GM12878 (cell line): ENCODE measurements around the gene ATP1B1. TPM values are rescaled to one million over a fixed set of nuclear protein-coding genes. Genes with fewer than 3 reads are reported as not detected.

Source experiments
- ATAC-seq: fragments of 200-7000 bp; cut with Tn5 transposase; 3 replicates; pipeline ENCODE4 v1.9.1; 2020; ENCODE audit warnings: mild to moderate bottlenecking, moderate library complexity
- BruUV-seq: library from RNA; stranded (reverse); fragments of 400-500 nt; replicated peaks from 2 replicates; lab custom pipeline; 2021; lab: Mats Ljungman, UMichigan
- CTCF ChIA-PET: fragments of 300-600 bp; sonication (Branson Sonifier 250); formaldehyde crosslinking; extraction: SDS; loops from one replicate; lab custom pipeline; 2021; ENCODE audit warnings: inconsistent platforms; lab: Yijun Ruan, JAX
- POLR2A ChIA-PET: fragments of 350-600 bp; formaldehyde crosslinking; extraction: SDS; loops from one replicate; lab custom pipeline; 2021; ENCODE audit warnings: inconsistent platforms; lab: Charles Lee
- RAD21 ChIA-PET: fragments of 300-600 bp; sonication (Branson Sonifier 250); formaldehyde crosslinking; loops from one replicate; lab custom pipeline; 2023; ENCODE audit warnings: antibody characterized with exemption; ENCODE audit not compliant: unreplicated experiment; lab: Charles Lee
- SMC1A ChIA-PET: fragments of 300-600 bp; sonication (Branson Sonifier 250); formaldehyde crosslinking; loops from one replicate; lab custom pipeline; 2023; ENCODE audit not compliant: unreplicated experiment, uncharacterized antibody; lab: Charles Lee
- DNase-seq: peaks from one replicate; pipeline ENCODE4 v3.0.0-alpha.2; 2011; ENCODE audit warnings: low read depth, low spot score
- FAIRE-seq: peaks from 3 replicates; lab custom pipeline; 2011; peaks lifted over from hg19 to GRCh38; lab: Jason Lieb, UNC
- H2AFZ ChIP-seq: 2 replicates; pipeline ENCODE4 v1.6.0; 2011; ENCODE audit warnings: low read depth, low read length, control low read depth; ENCODE audit not compliant: control insufficient read depth
- H3K27ac ChIP-seq: 2 replicates; pipeline ENCODE4 v1.5.1; 2011; ENCODE audit warnings: control low read depth; ENCODE audit not compliant: control insufficient read depth, insufficient read depth
- H3K27me3 ChIP-seq, 2 experiments: replicated peaks in 1 of 2; 2 replicates each; pipeline versions ENCODE4 v1.6.0 to v1.6.1; 2011; ENCODE audit warnings: low read length in 1 of 2; ENCODE audit not compliant: control insufficient read depth in 2 of 2, insufficient read depth in 2 of 2
- H3K36me3 ChIP-seq, 2 experiments: 2 replicates each; pipeline ENCODE4 v1.5.1; 2011; ENCODE audit warnings: low read length in 1 of 2; ENCODE audit not compliant: control insufficient read depth in 2 of 2, insufficient read depth in 2 of 2
- H3K4me1 ChIP-seq: 2 replicates; pipeline ENCODE4 v1.6.1; 2011; ENCODE audit warnings: mild to moderate bottlenecking, low read length, moderate library complexity, mixed read lengths; ENCODE audit not compliant: control insufficient read depth, insufficient read depth
- H3K4me2 ChIP-seq: 2 replicates; pipeline ENCODE4 v1.6.0; 2011; ENCODE audit warnings: control low read depth; ENCODE audit not compliant: control insufficient read depth, insufficient read depth
- H3K4me3 ChIP-seq: fragments of 200-600 bp; sonication (generic); 2 replicates; pipeline ENCODE4 v1.5.1; 2016
- H3K79me2 ChIP-seq: 2 replicates; pipeline ENCODE4 v1.6.0; 2011; ENCODE audit warnings: low read length; ENCODE audit not compliant: control insufficient read depth, insufficient read depth
- H3K9ac ChIP-seq: 2 replicates; pipeline ENCODE4 v1.8.0; 2011; ENCODE audit warnings: low read length, control low read depth, mixed read lengths; ENCODE audit not compliant: control insufficient read depth, insufficient read depth
- H3K9me3 ChIP-seq: replicated peaks from 3 replicates; pipeline ENCODE4 v1.5.1; 2011; ENCODE audit warnings: mild to moderate bottlenecking, low read length; ENCODE audit not compliant: control insufficient read depth, insufficient read depth
- H4K20me1 ChIP-seq: 2 replicates; pipeline ENCODE4 v1.6.0; 2011; ENCODE audit not compliant: control insufficient read depth, insufficient read depth
- CBFB ChIP-seq: IDR thresholded peaks from 2 replicates; pipeline ENCODE4 v1.6.1; 2016; ENCODE audit warnings: antibody characterized with exemption, low read depth
- CBX3 ChIP-seq: fragments of 200-600 bp; sonication (generic); IDR thresholded peaks from 2 replicates; pipeline ENCODE4 v1.6.1; 2016; ENCODE audit warnings: low read depth, borderline replicate concordance
- FOXK2 ChIP-seq: fragments of 450-650 bp; IDR thresholded peaks from 2 replicates; pipeline ENCODE4 v1.6.1; 2017; ENCODE audit warnings: mild to moderate bottlenecking, moderate library complexity
- MEF2B ChIP-seq: fragments of 450-650 bp; IDR thresholded peaks from 2 replicates; pipeline ENCODE4 v1.6.1; 2018; ENCODE audit warnings: mild to moderate bottlenecking, moderate library complexity; ENCODE audit not compliant: partially characterized antibody, poor library complexity, severe bottlenecking
- NBN ChIP-seq: fragments of 450-650 bp; IDR thresholded peaks from 2 replicates; pipeline ENCODE4 v1.6.1; 2016
- NFYB ChIP-seq: IDR thresholded peaks from 2 replicates; pipeline ENCODE4 v1.6.1; 2011; ENCODE audit warnings: low read depth, mild to moderate bottlenecking, low read length, improper control_type of control experiment, moderate library complexity; ENCODE audit not compliant: insufficient read depth
- POLR2AphosphoS5 ChIP-seq: IDR thresholded peaks from 2 replicates; pipeline ENCODE4 v1.6.1; 2011; ENCODE audit warnings: mild to moderate bottlenecking, low read length, inconsistent platforms
- RFX5 ChIP-seq: IDR thresholded peaks from 2 replicates; pipeline ENCODE4 v1.6.1; 2011; ENCODE audit warnings: low read depth, low read length, improper control_type of control experiment
- SPI1 ChIP-seq: IDR thresholded peaks from 2 replicates; pipeline ENCODE4 v1.6.1; 2011; ENCODE audit warnings: low read depth, mild to moderate bottlenecking, low read length, moderate library complexity, borderline replicate concordance; ENCODE audit not compliant: insufficient read depth
- SREBF2 ChIP-seq: IDR thresholded peaks from 2 replicates; pipeline ENCODE4 v1.6.1; 2012; ENCODE audit warnings: mild to moderate bottlenecking, low read length
- SUPT20H ChIP-seq: IDR thresholded peaks from 2 replicates; pipeline ENCODE4 v1.6.1; 2011; ENCODE audit warnings: low read depth, mild to moderate bottlenecking, low read length, moderate library complexity, borderline replicate concordance; ENCODE audit not compliant: control insufficient read depth
- ZNF622 ChIP-seq: fragments of 450-650 bp; IDR thresholded peaks from 2 replicates; pipeline ENCODE4 v1.6.1; 2017; ENCODE audit warnings: mild to moderate bottlenecking, inconsistent platforms
- WGBS: methylation state at CpG from one replicate; pipeline ENCODE4 v1.1.6; 2016; ENCODE audit warnings: low lambda C conversion rate; ENCODE audit not compliant: insufficient replicate concordance, insufficient coverage; ENCODE audit errors: missing lambda C conversion rate; 5-methylcytosine and 5-hydroxymethylcytosine counted together
- in situ Hi-C: fragments of 300-500 bp; cut with MboI; formaldehyde crosslinking; loops from 9 replicates; pipeline ENCODE4 v1.14.3; 2018; ENCODE audit warnings: mixed read lengths
- intact Hi-C: fragments of 100-400 bp; cut with micrococcal nuclease; formaldehyde crosslinking; loops from one replicate; pipeline ENCODE4 v1.14.2; 2022; ENCODE audit not compliant: unreplicated experiment
- polyA plus RNA-seq, 11 experiments: library from polyadenylated mRNA; depleted of rRNA in 4 of 11; unstranded in 6 of 11; stranded (reverse) in 5 of 11; fragments of >200 nt; fragmentation: Nextera tagmentation in 4 of 11; fragmentation: Illumina TruSeq in 1 of 11; extraction: Ambion mirVana in 4 of 11; extraction: Trizol in 1 of 11; gene quantifications; 1 replicate in 1 of 11; 2 replicates in 10 of 11; pipeline versions ENCODE4 v1.2.1 to v1.2.3, GENCODE V29; 2011 to 2016; ENCODE audit warnings: inconsistent platforms in 2 of 11, missing spikeins in 2 of 11, low read depth in 1 of 11
- total RNA-seq, 4 experiments: library from RNA; depleted of rRNA in 3 of 4; stranded (reverse); fragments of >200 nt in 3 of 4; fragmentation: Illumina TruSeq in 1 of 4; extraction: Trizol in 1 of 4; gene quantifications; 2 replicates each; pipeline versions ENCODE4 v1.2.1 to v1.2.3, GENCODE V29; 2013 to 2021
- TF ChIP-seq, protein P1 (sequence below): fragments of 450-650 bp; IDR thresholded peaks from 2 replicates; pipeline ENCODE4 v1.6.1; 2017; ENCODE audit warnings: mild to moderate bottlenecking, moderate library complexity
- TF ChIP-seq, protein P2 (sequence below): IDR thresholded peaks from 2 replicates; pipeline ENCODE4 v1.6.1; 2012; ENCODE audit warnings: low read depth, low read length, improper control_type of control experiment
- TF ChIP-seq, protein P3 (sequence below): fragments of 450-650 bp; IDR thresholded peaks from 2 replicates; pipeline ENCODE4 v1.6.1; 2018; ENCODE audit warnings: mild to moderate bottlenecking, low read depth, moderate library complexity; ENCODE audit not compliant: partially characterized antibody

ATP1B1 gene
- total and polyA plus RNA-seq, 10 of the 15 experiments (the other 5 are each of a cell fraction or from before 2014, with no cell fraction given), result 0.84 to 14.0 (median 1.4) TPM

DNA sequence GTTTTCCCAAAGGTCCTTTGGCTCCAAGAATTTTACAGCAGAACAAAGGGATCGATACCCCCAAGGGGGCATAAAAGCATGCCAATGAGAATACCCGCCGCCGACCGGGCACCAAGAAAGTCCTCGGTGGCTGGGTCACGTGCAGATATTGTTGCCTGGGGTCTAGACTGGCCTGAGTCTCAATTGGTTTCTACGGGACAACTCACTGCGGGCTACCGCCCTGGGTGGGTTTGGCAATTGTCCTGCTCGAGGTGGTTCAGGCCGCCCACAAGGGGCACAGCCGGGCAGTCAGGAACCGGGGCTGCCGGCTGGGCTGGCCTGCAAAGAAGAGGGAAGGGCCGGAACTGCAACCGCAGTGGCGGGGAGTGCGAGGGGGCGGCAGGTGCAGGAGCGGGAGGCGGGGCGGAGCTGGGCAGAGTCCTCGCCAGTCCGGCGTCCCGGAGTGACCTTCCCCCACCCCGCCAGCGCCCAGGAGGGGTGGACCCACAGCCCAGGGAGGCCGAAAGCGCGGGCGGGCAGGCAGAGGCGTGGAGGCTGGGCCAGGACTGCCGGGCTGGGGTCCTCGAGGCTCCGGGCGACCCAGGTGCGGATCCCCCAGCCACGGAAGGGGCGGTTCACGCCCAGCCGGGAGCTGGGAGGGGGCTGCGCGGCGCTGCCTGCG lies 926 bp upstream of the ATP1B1 start:
- intact Hi-C loops, result loop anchor here (5.0 kb wide), 4 partner anchors 58 to 183 kb away; no protein-coding TSS in a partner anchor
- TF ChIP-seq POLR2AphosphoS5, result no peak
- no peak for TF ChIP-seq ZNF622
- TF ChIP-seq, protein P1, sequence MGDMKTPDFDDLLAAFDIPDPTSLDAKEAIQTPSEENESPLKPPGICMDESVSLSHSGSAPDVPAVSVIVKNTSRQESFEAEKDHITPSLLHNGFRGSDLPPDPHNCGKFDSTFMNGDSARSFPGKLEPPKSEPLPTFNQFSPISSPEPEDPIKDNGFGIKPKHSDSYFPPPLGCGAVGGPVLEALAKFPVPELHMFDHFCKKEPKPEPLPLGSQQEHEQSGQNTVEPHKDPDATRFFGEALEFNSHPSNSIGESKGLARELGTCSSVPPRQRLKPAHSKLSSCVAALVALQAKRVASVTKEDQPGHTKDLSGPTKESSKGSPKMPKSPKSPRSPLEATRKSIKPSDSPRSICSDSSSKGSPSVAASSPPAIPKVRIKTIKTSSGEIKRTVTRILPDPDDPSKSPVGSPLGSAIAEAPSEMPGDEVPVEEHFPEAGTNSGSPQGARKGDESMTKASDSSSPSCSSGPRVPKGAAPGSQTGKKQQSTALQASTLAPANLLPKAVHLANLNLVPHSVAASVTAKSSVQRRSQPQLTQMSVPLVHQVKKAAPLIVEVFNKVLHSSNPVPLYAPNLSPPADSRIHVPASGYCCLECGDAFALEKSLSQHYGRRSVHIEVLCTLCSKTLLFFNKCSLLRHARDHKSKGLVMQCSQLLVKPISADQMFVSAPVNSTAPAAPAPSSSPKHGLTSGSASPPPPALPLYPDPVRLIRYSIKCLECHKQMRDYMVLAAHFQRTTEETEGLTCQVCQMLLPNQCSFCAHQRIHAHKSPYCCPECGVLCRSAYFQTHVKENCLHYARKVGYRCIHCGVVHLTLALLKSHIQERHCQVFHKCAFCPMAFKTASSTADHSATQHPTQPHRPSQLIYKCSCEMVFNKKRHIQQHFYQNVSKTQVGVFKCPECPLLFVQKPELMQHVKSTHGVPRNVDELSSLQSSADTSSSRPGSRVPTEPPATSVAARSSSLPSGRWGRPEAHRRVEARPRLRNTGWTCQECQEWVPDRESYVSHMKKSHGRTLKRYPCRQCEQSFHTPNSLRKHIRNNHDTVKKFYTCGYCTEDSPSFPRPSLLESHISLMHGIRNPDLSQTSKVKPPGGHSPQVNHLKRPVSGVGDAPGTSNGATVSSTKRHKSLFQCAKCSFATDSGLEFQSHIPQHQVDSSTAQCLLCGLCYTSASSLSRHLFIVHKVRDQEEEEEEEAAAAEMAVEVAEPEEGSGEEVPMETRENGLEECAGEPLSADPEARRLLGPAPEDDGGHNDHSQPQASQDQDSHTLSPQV, result no peak
- TF ChIP-seq, protein P2, sequence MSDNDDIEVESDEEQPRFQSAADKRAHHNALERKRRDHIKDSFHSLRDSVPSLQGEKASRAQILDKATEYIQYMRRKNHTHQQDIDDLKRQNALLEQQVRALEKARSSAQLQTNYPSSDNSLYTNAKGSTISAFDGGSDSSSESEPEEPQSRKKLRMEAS, result no peak
- no peak for TF ChIP-seq SPI1
- TF ChIP-seq CBFB, result no peak
- TF ChIP-seq SUPT20H, result no peak
- TF ChIP-seq FOXK2, result no peak
- TF ChIP-seq CBX3, result no peak
- TF ChIP-seq NBN, result 0 out of 2 replicates have a peak, but pooled peaks have one; percentile 10
- TF ChIP-seq RFX5, result no peak
- TF ChIP-seq NFYB, result no peak
- peak; percentile 11 for TF ChIP-seq MEF2B
- TF ChIP-seq, protein P3, sequence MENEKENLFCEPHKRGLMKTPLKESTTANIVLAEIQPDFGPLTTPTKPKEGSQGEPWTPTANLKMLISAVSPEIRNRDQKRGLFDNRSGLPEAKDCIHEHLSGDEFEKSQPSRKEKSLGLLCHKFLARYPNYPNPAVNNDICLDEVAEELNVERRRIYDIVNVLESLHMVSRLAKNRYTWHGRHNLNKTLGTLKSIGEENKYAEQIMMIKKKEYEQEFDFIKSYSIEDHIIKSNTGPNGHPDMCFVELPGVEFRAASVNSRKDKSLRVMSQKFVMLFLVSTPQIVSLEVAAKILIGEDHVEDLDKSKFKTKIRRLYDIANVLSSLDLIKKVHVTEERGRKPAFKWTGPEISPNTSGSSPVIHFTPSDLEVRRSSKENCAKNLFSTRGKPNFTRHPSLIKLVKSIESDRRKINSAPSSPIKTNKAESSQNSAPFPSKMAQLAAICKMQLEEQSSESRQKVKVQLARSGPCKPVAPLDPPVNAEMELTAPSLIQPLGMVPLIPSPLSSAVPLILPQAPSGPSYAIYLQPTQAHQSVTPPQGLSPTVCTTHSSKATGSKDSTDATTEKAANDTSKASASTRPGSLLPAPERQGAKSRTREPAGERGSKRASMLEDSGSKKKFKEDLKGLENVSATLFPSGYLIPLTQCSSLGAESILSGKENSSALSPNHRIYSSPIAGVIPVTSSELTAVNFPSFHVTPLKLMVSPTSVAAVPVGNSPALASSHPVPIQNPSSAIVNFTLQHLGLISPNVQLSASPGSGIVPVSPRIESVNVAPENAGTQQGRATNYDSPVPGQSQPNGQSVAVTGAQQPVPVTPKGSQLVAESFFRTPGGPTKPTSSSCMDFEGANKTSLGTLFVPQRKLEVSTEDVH, result no peak
- TF ChIP-seq SREBF2, result no peak

More for the DNA sequence above, 926 bp upstream of the ATP1B1 start:
- ATAC-seq (peak; percentile 55), FAIRE-seq (no peak), DNase-seq (no peak)
- CTCF ChIA-PET, result interaction anchor here (0.6 to 9.6 kb wide), 5 partner anchors 14 to 662 kb away, joined by 3 to 100 read pairs (median 4); no protein-coding TSS in a partner anchor
- POLR2A ChIA-PET, result interaction anchor here (1.1 to 7.1 kb wide), 3 partner anchors 58 to 109 kb away, joined by 3 to 69 read pairs (median 18); no protein-coding TSS in a partner anchor
- H3K4me3 ChIP-seq, result peak overlapping the region; percentile 79; the same call in 1 of the 2 replicates
- no peaks in the 10 kb centered on the region for H4K20me1 ChIP-seq
- H3K4me2 ChIP-seq, result peak overlapping the region; percentile 95
- H3K27me3 ChIP-seq, result peaks cover 2 to 6% of the 10 kb centered on the region in 2 experiments; a peak in 2 of 4 replicates
- WGBS, result 6% methylated on average over 37 of the region's 47 CpGs
- H3K36me3 ChIP-seq, result no peaks in the 10 kb centered on the region
- peak overlapping the region; percentile 67 for H2AFZ ChIP-seq
- peak overlapping the region; percentile 24; the same call in 1 of the 2 replicates for H3K9ac ChIP-seq
- SMC1A ChIA-PET, result interaction anchor here (8.3 to 15.1 kb wide), 2 partner anchors 12 to 58 kb away, joined by 131 to 188 read pairs; no protein-coding TSS in a partner anchor
- H3K79me2 ChIP-seq, result peaks cover 12% of the 10 kb centered on the region
- RAD21 ChIA-PET, result interaction anchor here (0.6 to 2.3 kb wide), 10 partner anchors 10 to 77 kb away, joined by 3 to 9 read pairs (median 5); no protein-coding TSS in a partner anchor
- no peaks in the 10 kb centered on the region for H3K9me3 ChIP-seq
- H3K27ac ChIP-seq, result no peak overlapping the region
- in situ Hi-C loops, result no loop called here
- H3K4me1 ChIP-seq, result peaks cover 3% of the 10 kb centered on the region; the same call in 1 of the 2 replicates
- no TSS peak for BruUV-seq
